ENCODE measurements around the gene CD7.

DNA sequence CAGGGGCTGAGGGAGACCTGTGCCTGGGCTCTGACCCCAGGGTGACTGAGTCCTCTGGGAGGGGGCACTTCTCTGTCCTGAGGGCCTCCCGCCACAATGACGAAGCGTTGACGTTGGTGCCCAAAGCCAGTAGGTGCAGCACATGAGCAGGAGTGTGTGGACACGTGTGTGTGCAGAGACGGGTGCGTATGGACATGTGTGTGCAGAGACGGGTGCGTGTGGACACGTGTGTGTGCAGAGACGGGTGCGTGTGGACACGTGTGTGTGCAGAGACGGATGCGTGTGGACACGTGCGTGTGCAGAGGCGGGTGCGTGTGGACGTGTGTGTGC is 726 bp upstream of the CD7 start:
- TF ChIP-seq JUND (IDR thresholded peaks at IDR 0.05) (no peak), MEF2A (IDR thresholded peaks at IDR 0.05; ENCODE audit: borderline replicate concordance, low read depth) (no peak)
- TF ChIP-seq, protein P1, sequence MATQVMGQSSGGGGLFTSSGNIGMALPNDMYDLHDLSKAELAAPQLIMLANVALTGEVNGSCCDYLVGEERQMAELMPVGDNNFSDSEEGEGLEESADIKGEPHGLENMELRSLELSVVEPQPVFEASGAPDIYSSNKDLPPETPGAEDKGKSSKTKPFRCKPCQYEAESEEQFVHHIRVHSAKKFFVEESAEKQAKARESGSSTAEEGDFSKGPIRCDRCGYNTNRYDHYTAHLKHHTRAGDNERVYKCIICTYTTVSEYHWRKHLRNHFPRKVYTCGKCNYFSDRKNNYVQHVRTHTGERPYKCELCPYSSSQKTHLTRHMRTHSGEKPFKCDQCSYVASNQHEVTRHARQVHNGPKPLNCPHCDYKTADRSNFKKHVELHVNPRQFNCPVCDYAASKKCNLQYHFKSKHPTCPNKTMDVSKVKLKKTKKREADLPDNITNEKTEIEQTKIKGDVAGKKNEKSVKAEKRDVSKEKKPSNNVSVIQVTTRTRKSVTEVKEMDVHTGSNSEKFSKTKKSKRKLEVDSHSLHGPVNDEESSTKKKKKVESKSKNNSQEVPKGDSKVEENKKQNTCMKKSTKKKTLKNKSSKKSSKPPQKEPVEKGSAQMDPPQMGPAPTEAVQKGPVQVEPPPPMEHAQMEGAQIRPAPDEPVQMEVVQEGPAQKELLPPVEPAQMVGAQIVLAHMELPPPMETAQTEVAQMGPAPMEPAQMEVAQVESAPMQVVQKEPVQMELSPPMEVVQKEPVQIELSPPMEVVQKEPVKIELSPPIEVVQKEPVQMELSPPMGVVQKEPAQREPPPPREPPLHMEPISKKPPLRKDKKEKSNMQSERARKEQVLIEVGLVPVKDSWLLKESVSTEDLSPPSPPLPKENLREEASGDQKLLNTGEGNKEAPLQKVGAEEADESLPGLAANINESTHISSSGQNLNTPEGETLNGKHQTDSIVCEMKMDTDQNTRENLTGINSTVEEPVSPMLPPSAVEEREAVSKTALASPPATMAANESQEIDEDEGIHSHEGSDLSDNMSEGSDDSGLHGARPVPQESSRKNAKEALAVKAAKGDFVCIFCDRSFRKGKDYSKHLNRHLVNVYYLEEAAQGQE (IDR thresholded peaks at IDR 0.05; ENCODE audit: low read depth, low read length): no peak

Measured in SK-N-SH (cell line).